Activated T-cell treated with anti-CD3 and anti-CD28 coated beads for 4 hours (primary cell): ENCODE results near the gene FGD4.

Experiments
- DNase-seq: peaks from one replicate; pipeline ENCODE4 v3.0.0-alpha.2; 2020

Gene FGD4

DNA sequence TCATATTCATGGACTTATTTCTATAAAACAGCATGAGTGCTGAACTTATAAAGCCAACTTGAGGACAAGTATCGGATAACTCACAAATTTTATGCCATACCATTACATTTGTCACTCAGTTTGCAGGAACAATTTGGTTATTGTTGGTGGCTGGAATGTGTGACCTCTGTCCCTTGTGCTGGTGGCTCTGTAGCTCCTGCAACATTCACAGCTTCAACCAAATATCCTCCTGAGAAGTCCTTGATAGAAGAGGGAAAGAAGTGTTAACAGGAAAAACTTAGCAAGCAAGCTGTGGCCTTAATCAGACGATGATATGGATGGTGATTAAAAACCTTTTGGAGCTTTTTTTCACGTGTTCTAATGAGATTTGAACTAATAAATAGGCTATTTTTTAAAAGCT, 218.8 kb downstream of the FGD4 start:
- no peak for DNase-seq

DNA sequence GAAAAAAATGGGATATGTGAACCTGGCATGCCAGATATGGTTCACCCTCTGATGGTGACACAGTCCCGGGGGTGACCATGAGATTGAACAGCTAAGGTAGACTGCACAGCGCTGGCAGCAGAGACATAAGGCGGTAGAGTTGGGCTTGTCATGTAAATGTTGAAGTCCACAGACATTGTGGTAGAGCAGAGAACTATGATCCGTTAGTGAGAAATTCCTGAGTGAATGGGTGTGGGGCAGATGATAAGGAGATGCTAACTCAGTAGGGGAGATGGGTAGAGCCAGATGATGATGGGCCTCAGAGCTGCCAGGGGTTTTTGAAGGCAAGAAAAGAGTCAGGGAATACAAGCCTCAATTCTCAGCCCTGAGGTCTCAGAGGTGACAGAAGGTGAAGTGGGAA, 228.6 kb downstream of the FGD4 start:
- no peak for DNase-seq

- DNase-seq: no peak
Measured at GRCh38 chr12:32641287-32641901, 242.0 kb downstream of the FGD4 start.

- DNase-seq: no peak
Measured at GRCh38 chr12:32644431-32644830, 245.1 kb downstream of the FGD4 start.

GRCh38 chr12:32647275-32647674, 247.9 kb downstream of the FGD4 start:
- no peak for DNase-seq

GRCh38 chr12:32650508-32650907, 251.2 kb downstream of the FGD4 start:
- DNase-seq: no peak

- no peak for DNase-seq
Measured at GRCh38 chr12:32651151-32651955, 252.0 kb downstream of the FGD4 start.

GRCh38 chr12:32651956-32652210, 252.5 kb downstream of the FGD4 start:
- no peak for DNase-seq

DNA sequence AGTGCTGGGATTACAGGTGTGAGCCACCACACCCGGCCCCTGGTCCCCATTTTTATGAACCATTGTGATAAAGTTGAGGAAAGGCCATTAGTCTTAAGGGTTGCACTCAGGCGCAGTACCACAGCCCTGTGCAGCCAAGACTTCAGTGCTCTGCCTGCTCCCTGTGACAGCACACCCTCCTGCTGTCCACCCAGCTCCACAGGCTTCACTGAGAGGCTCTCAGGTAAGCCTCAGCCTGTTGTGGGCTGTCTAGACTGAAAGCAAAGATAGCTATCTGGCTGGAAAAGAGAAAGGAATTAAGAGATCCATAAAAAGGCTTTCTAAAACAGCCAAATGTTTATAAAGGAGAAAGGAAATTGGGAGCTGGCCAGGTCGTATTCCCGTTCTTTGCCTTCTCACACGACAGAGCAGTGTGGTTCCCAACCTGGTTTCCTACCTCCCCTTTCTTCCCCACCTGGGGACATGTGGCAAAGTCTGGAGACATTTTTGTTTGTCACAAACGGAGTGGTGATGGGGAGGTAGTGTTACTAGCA, 260.6 kb downstream of the FGD4 start:
- no peak for DNase-seq

- DNase-seq: no peak
Measured at GRCh38 chr12:32661706-32662105, 262.3 kb downstream of the FGD4 start.

DNA sequence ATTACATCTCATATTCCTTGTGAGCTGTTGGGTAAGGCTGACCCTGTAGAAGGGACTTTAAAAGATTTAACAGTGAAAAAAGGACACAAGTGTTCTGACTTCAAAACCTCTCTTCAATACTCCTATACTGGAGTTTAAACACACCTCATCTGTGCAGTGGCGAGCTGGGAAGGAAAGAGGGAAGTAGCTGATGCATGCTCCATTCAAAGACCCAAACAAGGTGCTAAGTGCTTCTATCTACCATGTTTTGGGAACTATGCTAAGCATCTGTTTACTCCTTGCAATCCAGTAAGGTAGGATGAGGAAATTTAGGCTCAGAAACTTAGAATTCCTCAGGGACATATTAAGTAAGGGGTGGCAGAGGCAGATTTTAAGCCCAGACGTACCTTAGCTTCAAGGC, 263.3 kb downstream of the FGD4 start:
- no peak for DNase-seq

DNA sequence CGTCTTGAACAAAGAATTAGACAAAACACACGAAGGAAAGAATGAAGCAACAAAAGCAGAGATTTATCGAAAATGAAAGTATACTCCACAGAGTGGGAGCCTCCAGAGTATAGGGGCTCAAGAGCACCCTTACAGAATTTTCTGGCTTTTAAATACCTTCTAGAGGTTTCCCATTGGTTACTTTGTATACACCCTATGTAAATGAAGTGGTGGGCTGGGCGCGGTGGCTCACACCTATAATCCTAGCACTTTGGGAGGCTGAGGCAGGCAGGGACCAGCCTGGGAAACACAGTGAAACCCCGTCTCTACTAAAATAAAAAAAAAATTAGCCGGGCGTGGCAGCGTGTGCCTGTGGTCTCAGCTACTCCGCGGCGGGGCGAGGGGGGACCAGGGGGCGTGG, 266.7 kb downstream of the FGD4 start:
- DNase-seq: no peak

GRCh38 chr12:32669584-32669983, 270.2 kb downstream of the FGD4 start:
- no peak for DNase-seq

GRCh38 chr12:32671930-32672780, 272.8 kb downstream of the FGD4 start:
- no peak for DNase-seq

- DNase-seq: peak; percentile 88
Measured at GRCh38 chr12:32679091-32679919, 279.9 kb downstream of the FGD4 start, which contains the start of gene DNM1L. TSS of gene DNM1L (plus strand) at chr12:32679301. CDS start at chr12:32679364, 63 bp downstream.

DNA sequence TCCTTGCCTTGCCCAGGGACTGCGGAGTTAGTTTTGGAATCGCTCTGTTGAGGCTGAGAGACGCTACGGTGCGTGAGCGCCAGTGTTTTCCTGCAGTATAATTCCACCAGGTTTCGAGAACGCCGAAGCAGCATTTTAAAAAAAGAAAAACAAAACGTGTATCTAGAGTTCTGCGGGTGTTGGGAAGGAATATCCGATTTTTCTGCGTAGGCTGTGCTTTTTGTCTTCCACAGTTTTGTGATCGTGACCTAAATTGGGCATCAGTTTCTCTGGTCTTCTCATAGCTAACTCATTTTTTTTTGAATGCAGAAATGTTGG, 280.5 kb downstream of the FGD4 start:
- no peak for DNase-seq

GRCh38 chr12:32680787-32681186, 281.4 kb downstream of the FGD4 start:
- no peak for DNase-seq

DNA sequence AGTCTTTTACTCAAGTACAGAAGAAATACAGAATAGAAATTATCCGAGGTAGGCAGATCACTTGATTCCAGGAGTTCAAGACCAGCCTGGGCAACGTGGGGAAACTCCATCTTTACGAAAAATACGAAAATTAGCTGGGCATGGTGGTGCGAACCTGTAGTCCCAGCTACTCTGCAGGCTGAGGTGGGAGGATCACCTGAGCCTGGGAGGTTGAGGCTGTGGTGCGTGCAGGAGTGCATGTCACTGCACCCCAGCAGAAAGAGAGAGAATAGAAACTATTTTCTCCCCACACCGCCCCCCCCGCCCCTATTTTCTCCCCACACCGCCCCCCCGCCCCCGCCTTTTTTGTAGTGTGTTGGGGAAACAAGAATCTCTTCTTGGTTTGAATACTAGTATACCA, 281.9 kb downstream of the FGD4 start:
- no peak for DNase-seq

- DNase-seq: no peak
Measured at GRCh38 chr12:32686340-32686739, 287.0 kb downstream of the FGD4 start.

GRCh38 chr12:32688786-32689185, 289.4 kb downstream of the FGD4 start:
- no peak for DNase-seq

DNA sequence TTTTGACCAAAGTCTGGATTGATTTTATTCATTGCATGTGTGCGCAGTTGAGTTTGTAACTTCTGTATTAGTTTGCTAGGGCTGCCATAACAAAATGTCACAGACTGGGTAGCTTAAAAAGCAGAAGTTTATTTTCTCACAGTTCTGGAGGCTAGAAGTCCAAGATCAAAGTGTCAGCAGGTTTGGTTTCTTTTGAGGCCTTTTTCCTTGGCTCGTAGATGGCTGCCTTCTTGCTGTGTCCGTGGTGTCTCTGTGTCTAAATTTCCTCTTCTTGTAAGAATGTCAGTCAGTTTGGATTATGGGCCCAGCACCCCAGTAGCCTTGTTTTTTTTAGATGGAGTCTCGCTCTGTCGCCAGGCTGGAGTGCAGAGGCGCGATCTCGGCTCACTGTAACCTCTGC, 291.6 kb downstream of the FGD4 start:
- no peak for DNase-seq

DNA sequence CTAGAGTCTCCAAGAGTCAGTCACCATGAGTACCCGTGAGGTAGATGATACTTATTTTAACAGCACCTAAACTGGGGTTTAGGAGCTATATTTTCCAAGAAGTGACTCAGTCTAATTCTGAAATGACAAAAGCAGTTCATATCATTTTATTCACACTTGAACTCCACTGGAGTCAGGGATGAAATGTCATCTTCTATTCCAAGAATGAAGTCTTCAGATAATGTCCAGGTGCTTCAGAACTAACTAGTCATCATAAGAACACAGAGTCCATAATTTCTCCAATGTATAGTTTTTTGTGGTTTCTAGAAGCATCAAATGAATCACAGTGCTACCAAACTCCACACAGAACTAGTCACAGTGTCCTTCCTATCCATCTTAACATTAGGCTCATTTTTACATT, 293.0 kb downstream of the FGD4 start:
- no peak for DNase-seq

DNA sequence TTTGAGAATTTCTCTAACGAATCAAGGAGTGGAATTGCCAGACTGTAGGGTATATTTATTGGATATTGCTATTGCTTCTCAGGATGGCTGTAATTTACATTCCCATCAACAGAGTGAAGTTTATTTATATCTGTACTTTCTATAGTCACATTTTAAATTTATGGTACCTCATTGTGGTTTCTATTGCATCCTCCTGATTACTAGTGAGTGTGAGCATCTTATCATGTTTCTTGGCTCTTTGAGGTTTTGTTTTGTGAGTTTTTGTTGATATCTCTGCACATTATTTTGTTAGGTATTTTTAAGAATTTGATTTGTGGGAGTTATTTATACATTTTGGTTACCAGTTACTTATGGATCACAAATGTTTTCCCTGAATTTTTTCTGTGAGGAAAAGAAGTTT, 293.7 kb downstream of the FGD4 start:
- no peak for DNase-seq
